ENCODE measurements around the gene HCAR1. TPM values are rescaled to one million over a fixed set of nuclear protein-coding genes. Genes with fewer than 3 reads are reported as not detected.

HCAR1 gene
- total RNA-seq, 1 experiment from 2014 or later = 0.04 TPM

DNA sequence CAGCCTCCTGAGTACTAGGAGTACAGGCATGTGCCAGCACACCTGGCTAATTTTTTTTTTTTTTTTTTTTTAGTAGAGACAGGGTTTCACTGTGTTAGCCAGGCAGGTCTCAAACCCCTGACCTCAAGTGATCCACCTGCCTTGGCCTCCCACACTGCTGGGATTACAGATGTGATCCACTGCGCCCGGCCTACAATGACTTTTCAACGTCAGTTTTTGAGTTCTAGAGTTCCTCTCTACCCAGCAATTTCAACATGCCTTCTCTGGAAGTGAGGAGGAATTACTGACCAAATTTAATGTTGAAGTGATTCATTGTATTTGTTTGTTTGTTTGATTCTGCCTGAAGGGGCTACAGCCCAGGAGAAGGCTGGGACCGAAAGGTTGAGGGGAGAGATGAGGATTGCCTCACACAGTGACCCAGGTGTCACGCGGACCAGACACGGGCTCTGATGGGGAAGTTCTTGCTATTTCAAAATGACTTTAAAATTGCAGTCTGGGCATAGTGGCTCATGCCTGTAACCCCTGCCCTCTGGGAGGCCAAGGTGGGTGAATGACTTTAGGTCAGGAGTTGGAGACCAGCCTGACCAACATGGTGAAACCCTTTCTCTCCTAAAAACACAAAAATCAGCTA, 13.4 kb upstream of the HCAR1 start:
- DNase-seq (ENCODE audit: low spot score) (no peak), ATAC-seq (no peak)
- H3K4me1 Mint-ChIP-seq = no peaks in the 10 kb centered on the region
- no peak overlapping the region for H3K27ac Mint-ChIP-seq
- H3K27me3 Mint-ChIP-seq (ENCODE audit: low read depth) = peaks cover 3% of the 10 kb centered on the region; the same call in 1 of the 2 replicates
- H3K9me3 Mint-ChIP-seq = peaks cover 4% of the 10 kb centered on the region
- POLR2A ChIA-PET = no interaction called here
- no peaks in the 10 kb centered on the region for H3K36me3 Mint-ChIP-seq
- no peak overlapping the region for H3K4me3 Mint-ChIP-seq
- TF ChIP-seq TEAD4 (CRISPR knock-in tag; IDR thresholded peaks at IDR 0.05) (no peak), CBFB (CRISPR knock-in tag; IDR thresholded peaks at IDR 0.05; ENCODE audit: low read depth) (no peak), NFYB (CRISPR knock-in tag; conservative IDR thresholded peaks at IDR 0.05; ENCODE audit: low read depth) (no peak), ZNF121 (CRISPR knock-in tag; IDR thresholded peaks at IDR 0.05) (no peak), JUN (CRISPR knock-in tag; IDR thresholded peaks at IDR 0.05) (no peak), MYBL2 (CRISPR knock-in tag; IDR thresholded peaks at IDR 0.05) (no peak)
- TF ChIP-seq, protein P1, sequence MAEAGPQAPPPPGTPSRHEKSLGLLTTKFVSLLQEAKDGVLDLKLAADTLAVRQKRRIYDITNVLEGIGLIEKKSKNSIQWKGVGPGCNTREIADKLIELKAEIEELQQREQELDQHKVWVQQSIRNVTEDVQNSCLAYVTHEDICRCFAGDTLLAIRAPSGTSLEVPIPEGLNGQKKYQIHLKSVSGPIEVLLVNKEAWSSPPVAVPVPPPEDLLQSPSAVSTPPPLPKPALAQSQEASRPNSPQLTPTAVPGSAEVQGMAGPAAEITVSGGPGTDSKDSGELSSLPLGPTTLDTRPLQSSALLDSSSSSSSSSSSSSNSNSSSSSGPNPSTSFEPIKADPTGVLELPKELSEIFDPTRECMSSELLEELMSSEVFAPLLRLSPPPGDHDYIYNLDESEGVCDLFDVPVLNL (CRISPR knock-in tag; IDR thresholded peaks at IDR 0.05; ENCODE audit: borderline replicate concordance, low read depth) = no peak
- CTCF ChIA-PET = no interaction called here

DNA sequence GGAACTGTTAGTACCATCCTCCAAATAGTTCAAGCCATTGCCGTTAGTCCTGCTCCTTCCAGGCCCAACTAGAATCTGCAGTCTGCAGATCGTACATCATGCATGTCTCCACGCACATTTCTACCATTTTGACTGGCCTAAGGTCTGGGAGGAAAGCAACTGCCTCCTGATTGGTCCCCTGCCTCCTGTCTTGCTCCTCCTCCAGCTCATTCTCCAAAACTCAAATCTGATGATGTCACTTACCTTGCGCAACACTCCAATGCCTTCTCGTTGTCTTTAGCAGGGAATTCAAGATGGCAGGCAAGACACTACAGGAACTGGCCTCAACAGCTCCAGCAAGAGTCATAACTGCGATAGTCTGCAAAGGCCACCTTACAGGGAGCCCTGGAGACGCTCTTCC, 9.7 kb upstream of the HCAR1 start:
- TF ChIP-seq, protein P2, sequence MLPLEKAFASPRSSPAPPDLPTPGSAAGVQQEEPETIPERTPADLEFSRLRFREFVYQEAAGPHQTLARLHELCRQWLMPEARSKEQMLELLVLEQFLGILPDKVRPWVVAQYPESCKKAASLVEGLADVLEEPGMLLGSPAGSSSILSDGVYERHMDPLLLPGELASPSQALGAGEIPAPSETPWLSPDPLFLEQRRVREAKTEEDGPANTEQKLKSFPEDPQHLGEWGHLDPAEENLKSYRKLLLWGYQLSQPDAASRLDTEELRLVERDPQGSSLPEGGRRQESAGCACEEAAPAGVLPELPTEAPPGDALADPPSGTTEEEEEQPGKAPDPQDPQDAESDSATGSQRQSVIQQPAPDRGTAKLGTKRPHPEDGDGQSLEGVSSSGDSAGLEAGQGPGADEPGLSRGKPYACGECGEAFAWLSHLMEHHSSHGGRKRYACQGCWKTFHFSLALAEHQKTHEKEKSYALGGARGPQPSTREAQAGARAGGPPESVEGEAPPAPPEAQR (CRISPR knock-in tag; IDR thresholded peaks at IDR 0.05) = no peak
- TF ChIP-seq, protein P3, sequence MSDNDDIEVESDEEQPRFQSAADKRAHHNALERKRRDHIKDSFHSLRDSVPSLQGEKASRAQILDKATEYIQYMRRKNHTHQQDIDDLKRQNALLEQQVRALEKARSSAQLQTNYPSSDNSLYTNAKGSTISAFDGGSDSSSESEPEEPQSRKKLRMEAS (CRISPR knock-in tag; IDR thresholded peaks at IDR 0.05) = no peak
- TF ChIP-seq, protein P4, sequence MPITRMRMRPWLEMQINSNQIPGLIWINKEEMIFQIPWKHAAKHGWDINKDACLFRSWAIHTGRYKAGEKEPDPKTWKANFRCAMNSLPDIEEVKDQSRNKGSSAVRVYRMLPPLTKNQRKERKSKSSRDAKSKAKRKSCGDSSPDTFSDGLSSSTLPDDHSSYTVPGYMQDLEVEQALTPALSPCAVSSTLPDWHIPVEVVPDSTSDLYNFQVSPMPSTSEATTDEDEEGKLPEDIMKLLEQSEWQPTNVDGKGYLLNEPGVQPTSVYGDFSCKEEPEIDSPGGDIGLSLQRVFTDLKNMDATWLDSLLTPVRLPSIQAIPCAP (CRISPR knock-in tag; IDR thresholded peaks at IDR 0.05) = no peak
- TF ChIP-seq, protein P5, sequence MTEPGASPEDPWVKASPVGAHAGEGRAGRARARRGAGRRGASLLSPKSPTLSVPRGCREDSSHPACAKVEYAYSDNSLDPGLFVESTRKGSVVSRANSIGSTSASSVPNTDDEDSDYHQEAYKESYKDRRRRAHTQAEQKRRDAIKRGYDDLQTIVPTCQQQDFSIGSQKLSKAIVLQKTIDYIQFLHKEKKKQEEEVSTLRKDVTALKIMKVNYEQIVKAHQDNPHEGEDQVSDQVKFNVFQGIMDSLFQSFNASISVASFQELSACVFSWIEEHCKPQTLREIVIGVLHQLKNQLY (CRISPR knock-in tag; IDR thresholded peaks at IDR 0.05) = no peak
- TF ChIP-seq TEAD4 (CRISPR knock-in tag; IDR thresholded peaks at IDR 0.05) (no peak), ZNF219 (CRISPR knock-in tag; IDR thresholded peaks at IDR 0.05; ENCODE audit: borderline replicate concordance) (no peak), ATF1 (CRISPR knock-in tag; IDR thresholded peaks at IDR 0.05) (no peak), NFYB (CRISPR knock-in tag; conservative IDR thresholded peaks at IDR 0.05; ENCODE audit: low read depth) (no peak), SMAD4 (CRISPR knock-in tag; IDR thresholded peaks at IDR 0.05) (no peak)
- Mint-ChIP-seq H3K4me3 (no peak overlapping the region), H3K9me3 (peaks cover 8% of the 10 kb centered on the region), H3K36me3 (peaks cover 3% of the 10 kb centered on the region), H3K27me3 (ENCODE audit: low read depth) (peaks cover 3% of the 10 kb centered on the region; the same call in 1 of the 2 replicates), H3K4me1 (no peaks in the 10 kb centered on the region), H3K27ac (no peak overlapping the region)
- no peak for DNase-seq (ENCODE audit: low spot score)
- CTCF ChIA-PET = interaction anchor here (0.6 to 0.7 kb wide), 2 partner anchors 80 to 81 kb away, joined by 3 read pairs; no protein-coding TSS in a partner anchor
- POLR2A ChIA-PET = interaction anchor here (0.7 kb wide), 1 partner anchor 75 kb away, joined by 3 read pairs; no protein-coding TSS in a partner anchor
- ATAC-seq = no peak

DNA sequence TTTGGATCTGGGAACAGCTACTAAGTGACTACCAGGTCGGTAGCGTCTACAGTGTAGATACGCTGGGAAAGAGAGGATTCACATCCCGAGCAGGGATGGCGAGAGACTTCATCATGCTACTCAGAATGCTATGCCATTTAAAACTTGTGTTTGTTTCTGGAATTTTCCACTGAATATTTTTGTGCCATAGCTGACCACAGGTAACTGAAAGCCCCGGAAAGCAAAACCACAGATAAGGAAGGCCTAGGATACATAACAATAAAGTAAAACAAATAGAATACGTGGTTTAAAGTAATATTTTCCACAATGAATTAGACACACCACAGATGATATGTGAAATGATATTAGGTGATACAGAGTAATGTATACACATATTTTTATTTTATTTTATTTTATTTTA, 7.9 kb upstream of the HCAR1 start:
- DNase-seq (ENCODE audit: low spot score) (no peak), ATAC-seq (no peak)
- Mint-ChIP-seq H3K36me3 (peaks cover 3% of the 10 kb centered on the region), H3K4me1 (no peaks in the 10 kb centered on the region), H3K9me3 (peaks cover 8% of the 10 kb centered on the region), H3K27me3 (ENCODE audit: low read depth) (peaks cover 3% of the 10 kb centered on the region; the same call in 1 of the 2 replicates), H3K27ac (peak overlapping the region; percentile 48; the same call in 1 of the 2 replicates), H3K4me3 (no peak overlapping the region)
- ChIA-PET CTCF (no interaction called here), POLR2A (no interaction called here)
- no peak for TF ChIP-seq EMX1 (CRISPR knock-in tag; IDR thresholded peaks at IDR 0.05)
- no peak for TF ChIP-seq ESRRA (CRISPR knock-in tag; IDR thresholded peaks at IDR 0.05; ENCODE audit: borderline replicate concordance)
- no peak for TF ChIP-seq MYBL2 (CRISPR knock-in tag; IDR thresholded peaks at IDR 0.05)
- TF ChIP-seq, protein P6, sequence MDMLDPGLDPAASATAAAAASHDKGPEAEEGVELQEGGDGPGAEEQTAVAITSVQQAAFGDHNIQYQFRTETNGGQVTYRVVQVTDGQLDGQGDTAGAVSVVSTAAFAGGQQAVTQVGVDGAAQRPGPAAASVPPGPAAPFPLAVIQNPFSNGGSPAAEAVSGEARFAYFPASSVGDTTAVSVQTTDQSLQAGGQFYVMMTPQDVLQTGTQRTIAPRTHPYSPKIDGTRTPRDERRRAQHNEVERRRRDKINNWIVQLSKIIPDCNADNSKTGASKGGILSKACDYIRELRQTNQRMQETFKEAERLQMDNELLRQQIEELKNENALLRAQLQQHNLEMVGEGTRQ (CRISPR knock-in tag; IDR thresholded peaks at IDR 0.05) = no peak
- TF ChIP-seq NFE2L1 (CRISPR knock-in tag; IDR thresholded peaks at IDR 0.05) = no peak
- no peak for TF ChIP-seq NR3C1 (CRISPR knock-in tag; conservative IDR thresholded peaks at IDR 0.05; ENCODE audit: low read depth)
